Heart left ventricle (tissue), 16 donors: ENCODE data around the gene PERM1. TPM values are rescaled to one million over a fixed set of nuclear protein-coding genes. Genes with fewer than 3 reads are reported as not detected.
"Not testable (repeated sequence)": the region's sequence is repeated elsewhere in the genome, so short reads cannot be mapped to it uniquely, and the experiment has no call there.

Source experiments
- ATAC-seq, 4 donors: fragments of 200-7000 bp; cut with Tn5 transposase; one replicate each; pipeline ENCODE4 v1.9.1; 2020 to 2022; ENCODE audit warnings: moderate library complexity in 4 of 4, mild to moderate bottlenecking in 3 of 4, moderate number of reproducible peaks in 1 of 4
- DNase-seq, 5 donors: peaks; one replicate each; pipeline ENCODE4 v3.0.0-alpha.2; 2020
- H3K27ac ChIP-seq, 12 donors: fragments of 200-600 bp; sonication (generic) in 4 of 12; one replicate each; pipeline versions ENCODE4 v1.5.0 to v1.8.0; 2016 to 2022; ENCODE audit warnings: mild to moderate bottlenecking in 2 of 12
- H3K27me3 ChIP-seq, 9 donors: fragments of 200-600 bp; sonication (generic) in 2 of 9; one replicate each; pipeline versions ENCODE4 v1.5.1 to v1.8.0; 2016 to 2022; ENCODE audit warnings: mild to moderate bottlenecking in 3 of 9
- H3K36me3 ChIP-seq, 9 donors: fragments of 200-600 bp; sonication (generic) in 2 of 9; one replicate each; pipeline versions ENCODE4 v1.5.0 to v1.8.0; 2018 to 2022; ENCODE audit warnings: mild to moderate bottlenecking in 2 of 9
- H3K4me1 ChIP-seq, 12 donors: fragments of 200-600 bp; sonication (generic) in 4 of 12; one replicate each; pipeline versions ENCODE4 v1.5.0 to v1.8.0; 2016 to 2022; ENCODE audit warnings: mild to moderate bottlenecking in 3 of 12
- H3K4me3 ChIP-seq, 12 donors: fragments of 200-600 bp; sonication (generic) in 4 of 12; one replicate each; pipeline versions ENCODE4 v1.5.0 to v1.8.0; 2017 to 2022; ENCODE audit warnings: mild to moderate bottlenecking in 9 of 12, moderate library complexity in 4 of 12
- H3K9me3 ChIP-seq, 12 donors: fragments of 200-600 bp; sonication (generic) in 4 of 12; one replicate each; pipeline versions ENCODE4 v1.5.0 to v1.8.0; 2016 to 2022; ENCODE audit warnings: mild to moderate bottlenecking in 1 of 12
- POLR2A ChIP-seq, 2 donors: fragments of 450-650 bp; IDR thresholded peaks; one replicate each; pipeline ENCODE4 v1.6.1; 2017; ENCODE audit warnings: antibody characterized with exemption in 2 of 2, mild to moderate bottlenecking in 2 of 2, moderate library complexity in 2 of 2
- WGBS, 4 donors: extraction: QIAGEN DNeasy Blood & Tissue Kit in 2 of 4; methylation state at CpG; one replicate each; pipeline versions ENCODE4 v1.1.5 to v1.1.7; 2013 to 2018; 5-methylcytosine and 5-hydroxymethylcytosine counted together
- intact Hi-C, 10 donors: fragments of 100-400 bp; cut with DNase I; formaldehyde crosslinking; loops; one replicate each; pipeline versions ENCODE4 v1.11.1 to v1.14.2; 2022
- polyA plus RNA-seq, 2 donors: library from polyadenylated mRNA; stranded (reverse); fragments of 200-250 nt; gene quantifications; one replicate each; pipeline ENCODE4 v1.2.3, GENCODE V29; 2013
- total RNA-seq, 9 donors: library from RNA; depleted of rRNA in 2 of 9; stranded (reverse); fragments of >200 nt in 2 of 9; fragmentation: NEBNext Ultra II Directional in 3 of 9; extraction: Animal tissue kit (Norgen Biotek cat#: 25700) in 3 of 9; gene quantifications; one replicate each; pipeline versions ENCODE4 v1.1.0 to v1.2.4, GENCODE V29; 2016 to 2023
- TF ChIP-seq, protein P1 (sequence below), 12 donors: fragments of 200-600 bp; sonication (generic) in 4 of 12; IDR thresholded peaks; one replicate each; pipeline versions ENCODE4 v1.5.0 to v1.8.0; 2018 to 2022; ENCODE audit warnings: antibody characterized with exemption in 12 of 12, mild to moderate bottlenecking in 5 of 12
- donor health status: ischemic (EF 13 %, LVEDD 7.1; RV severe dilation, severe dysfunction).
- donor health status: healthy with polysubstance abuse.
- donor health status: DM: no; HTN: yes; CAD: no.
- donor health status: DM: no; HTN: no; CAD: no.
- donor health status: ischemic (EF 25% LVEDD 6.9; RV normal size, moderate dysfunction).
- donor health status: ischemic (EF 25% LVEDD 5.7; RV mildly dilated, moderate dysfunction).
- donor health status: healthy.
- donor health status: DM: yes; HTN: yes; CAD: no.
- donor health status: ischemic (EF 35%, LVEDD 5.7; RV mildly dilated, moderate dysfunction).
- donor health status: nonischemic (EF 11% LVEDD 7.7; RV severe dilation, severe dysfunction).
- donor health status: DM: yes; HTN: yes; CAD: no.
- donor health status: PGD.
- donor health status: ischemic (EF 29% LVEDD 5.4; RV normal size, mild dysfunction).
- donor health status: nonischemic (EF 23%, LVEDD 6.1; RV moderate dilation, normal function).

The PERM1 gene
- total and polyA plus RNA-seq, 11 donors = 52.8 to 353 (median 104) TPM

DNA sequence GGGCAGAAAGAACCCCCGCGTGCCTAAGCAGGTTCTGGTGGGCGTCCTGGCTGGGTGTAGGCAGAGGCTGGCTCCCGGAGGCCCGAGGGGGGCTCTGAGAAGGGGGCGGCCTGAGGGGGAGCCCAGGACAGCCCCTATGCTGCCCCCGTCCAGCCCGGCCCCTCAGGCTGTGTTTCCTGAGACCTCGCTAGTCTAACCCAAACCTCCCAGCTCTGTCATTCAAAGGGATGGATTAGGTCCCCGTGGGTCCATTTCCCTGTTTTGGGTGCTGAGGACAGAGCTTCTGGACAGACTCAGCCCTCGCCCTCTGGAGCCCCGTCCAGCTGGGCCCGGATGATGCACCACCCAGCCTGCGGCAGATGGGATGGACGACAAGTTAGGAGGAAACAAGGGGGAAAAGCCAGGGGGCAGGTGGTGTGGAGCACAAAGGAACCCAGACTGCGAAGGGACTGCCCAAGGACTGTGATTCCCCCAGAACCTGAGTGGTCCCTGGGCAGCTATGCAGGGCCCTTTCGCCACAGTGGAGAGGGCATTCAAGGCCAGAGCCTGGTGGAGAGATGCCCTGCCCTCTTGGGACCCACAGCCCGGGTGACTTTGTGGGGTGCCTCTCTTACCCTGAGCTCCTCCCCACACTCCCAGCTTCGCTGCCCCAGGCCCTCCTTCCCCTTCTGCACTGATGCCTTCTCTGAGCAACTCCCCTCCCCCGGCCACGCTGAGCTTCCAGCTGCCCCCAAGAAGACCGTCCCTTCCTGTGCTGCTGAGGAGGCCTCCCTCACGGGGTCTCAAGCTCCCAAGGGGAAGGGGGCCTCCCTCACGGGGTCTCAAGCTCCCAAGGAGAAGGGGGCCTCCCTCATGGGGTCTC, 15.2 kb upstream of the PERM1 start:
- peaks cover 0 to 5% (median under 1%) of the 10 kb centered on the region in 12 donors for H3K9me3 ChIP-seq
- peaks cover 0 to 41% (median 19%) of the 10 kb centered on the region in 12 donors for H3K4me1 ChIP-seq
- TF ChIP-seq POLR2A (IDR thresholded peaks at IDR 0.05) = no peak
- TF ChIP-seq, protein P1, sequence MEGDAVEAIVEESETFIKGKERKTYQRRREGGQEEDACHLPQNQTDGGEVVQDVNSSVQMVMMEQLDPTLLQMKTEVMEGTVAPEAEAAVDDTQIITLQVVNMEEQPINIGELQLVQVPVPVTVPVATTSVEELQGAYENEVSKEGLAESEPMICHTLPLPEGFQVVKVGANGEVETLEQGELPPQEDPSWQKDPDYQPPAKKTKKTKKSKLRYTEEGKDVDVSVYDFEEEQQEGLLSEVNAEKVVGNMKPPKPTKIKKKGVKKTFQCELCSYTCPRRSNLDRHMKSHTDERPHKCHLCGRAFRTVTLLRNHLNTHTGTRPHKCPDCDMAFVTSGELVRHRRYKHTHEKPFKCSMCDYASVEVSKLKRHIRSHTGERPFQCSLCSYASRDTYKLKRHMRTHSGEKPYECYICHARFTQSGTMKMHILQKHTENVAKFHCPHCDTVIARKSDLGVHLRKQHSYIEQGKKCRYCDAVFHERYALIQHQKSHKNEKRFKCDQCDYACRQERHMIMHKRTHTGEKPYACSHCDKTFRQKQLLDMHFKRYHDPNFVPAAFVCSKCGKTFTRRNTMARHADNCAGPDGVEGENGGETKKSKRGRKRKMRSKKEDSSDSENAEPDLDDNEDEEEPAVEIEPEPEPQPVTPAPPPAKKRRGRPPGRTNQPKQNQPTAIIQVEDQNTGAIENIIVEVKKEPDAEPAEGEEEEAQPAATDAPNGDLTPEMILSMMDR (IDR thresholded peaks at IDR 0.05) = no peak
- no peak for ATAC-seq
- H3K36me3 ChIP-seq = peaks cover 0 to 7% (median 0%) of the 10 kb centered on the region in 9 donors
- WGBS, 4 donors = 72 to 78% (median 73%) methylated on average over 23 to 24 of the region's 24 CpGs
- H3K4me3 ChIP-seq = peak overlapping the region in 3 of 12 donors; percentile 90 to 93 (median 92)
- peak in 3 of 5 donors; percentile 26 to 60 (median 28) for DNase-seq
- peak overlapping the region in 1 of 12 donors; percentile 99 for H3K27ac ChIP-seq
- intact Hi-C loops = loop anchor here in 1 of 10 donors (5.0 kb wide), 1 partner anchor 90 kb away; no protein-coding TSS in a partner anchor
- peaks cover 0 to 58% (median 0%) of the 10 kb centered on the region in 9 donors for H3K27me3 ChIP-seq

GRCh38 chr1:995665-996633, 14.1 kb upstream of the PERM1 start:
- H3K4me3 ChIP-seq = no peak overlapping the region
- 44 to 52% (median 46%) methylated on average over 12 to 30 of the region's 30 CpGs for WGBS, 4 donors
- H3K9me3 ChIP-seq = peaks cover 0 to 11% (median 3%) of the 10 kb centered on the region in 12 donors
- intact Hi-C loops = loop anchor here in 1 of 10 donors (5.0 kb wide), 1 partner anchor 89 kb away; no protein-coding TSS in a partner anchor
- ATAC-seq (no peak), DNase-seq (peak in 3 of 5 donors; percentile 20 to 55 (median 29))
- H3K4me1 ChIP-seq = peaks cover 0 to 31% (median 17%) of the 10 kb centered on the region in 12 donors
- H3K36me3 ChIP-seq = peaks cover 0 to 7% (median 0%) of the 10 kb centered on the region in 9 donors
- H3K27me3 ChIP-seq = peaks cover 0 to 46% (median 0%) of the 10 kb centered on the region in 9 donors
- H3K27ac ChIP-seq = no peak overlapping the region
- no peak for TF ChIP-seq POLR2A (IDR thresholded peaks at IDR 0.05)
- TF ChIP-seq, protein P1 (IDR thresholded peaks at IDR 0.05) = no peak

DNA sequence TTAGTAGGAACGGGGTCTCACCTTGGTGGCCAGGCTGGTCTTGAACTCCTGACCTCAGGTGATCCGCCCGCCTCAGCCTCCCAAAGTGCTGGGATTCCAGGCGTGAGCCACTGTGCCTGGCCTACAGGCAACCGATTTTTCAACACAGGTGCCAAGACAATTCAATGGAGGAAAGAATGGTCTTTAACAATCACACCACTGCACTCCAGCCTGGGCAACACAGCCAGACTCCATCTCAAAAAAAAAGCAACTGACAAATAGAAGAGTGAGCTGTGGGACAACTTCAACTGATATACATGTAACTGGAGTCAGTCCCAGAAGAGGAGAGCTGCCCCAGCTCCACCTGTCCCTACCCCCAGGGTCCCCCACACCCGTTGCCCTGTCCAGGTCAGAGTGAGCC, 12.7 kb upstream of the PERM1 start:
- 86 to 95% (median 88%) methylated on average over 6 of the region's 6 CpGs for WGBS, 4 donors
- Histone ChIP-seq H3K9me3 (peaks cover 0 to 11% (median 3%) of the 10 kb centered on the region in 12 donors), H3K27me3 (peaks cover 0 to 32% (median 0%) of the 10 kb centered on the region in 9 donors), H3K4me1 (peaks cover 0 to 22% (median 15%) of the 10 kb centered on the region in 12 donors)
- intact Hi-C loops, H3K27ac ChIP-seq, H3K36me3 ChIP-seq, ATAC-seq, H3K4me3 ChIP-seq, DNase-seq: not testable (repeated sequence)

- Histone ChIP-seq H3K9me3 (peaks cover 0 to 11% (median 3%) of the 10 kb centered on the region in 12 donors), H3K27ac (no peak overlapping the region), H3K36me3 (peaks cover 0 to 7% (median 0%) of the 10 kb centered on the region in 9 donors), H3K4me3 (no peak overlapping the region), H3K4me1 (peaks cover 0 to 16% (median 10%) of the 10 kb centered on the region in 12 donors), H3K27me3 (peaks cover 0 to 22% (median 0%) of the 10 kb centered on the region in 9 donors)
- no peak for TF ChIP-seq POLR2A (IDR thresholded peaks at IDR 0.05)
- TF ChIP-seq, protein P1 (IDR thresholded peaks at IDR 0.05) = no peak
- DNase-seq (peak in 2 of 5 donors; percentile 13 to 49), ATAC-seq (no peak)
- 71 to 83% (median 73%) methylated on average over 13 to 15 of the region's 15 CpGs for WGBS, 4 donors
- intact Hi-C loops = no loop called here
Observed at GRCh38 chr1:993379-993995, 11.6 kb upstream of the PERM1 start.
